Right ventricle myocardium superior (tissue), 1 donor: Measurements from ENCODE around the gene CTSK. TPM values are rescaled to one million over a fixed set of nuclear protein-coding genes. Genes with fewer than 3 reads are reported as not detected.
"Not testable (repeated sequence)": the region's sequence is repeated elsewhere in the genome, so short reads cannot be mapped to it uniquely, and the experiment has no call there.

Experiments used
- ATAC-seq: fragments of 200-7000 bp; cut with Tn5 transposase; one replicate; pipeline ENCODE4 v1.9.1; 2020; ENCODE audit warnings: mild to moderate bottlenecking; ENCODE audit not compliant: poor library complexity
- DNase-seq: peaks from one replicate; pipeline ENCODE4 v3.0.0-alpha.2; 2020
- intact Hi-C: fragments of 100-400 bp; cut with DNase I; formaldehyde crosslinking; loops from one replicate; pipeline ENCODE4 v1.11.2; 2022
- total RNA-seq: library from RNA; stranded (reverse); fragmentation: NEBNext Ultra II Directional; extraction: Animal tissue kit (Norgen Biotek cat#: 25700); gene quantifications from one replicate; pipeline ENCODE4 v1.2.1, GENCODE V29; 2021
- donor health status: DM: no; HTN: yes; CAD: no; lungs with severe emphysema.

Gene CTSK
- total RNA-seq, 1 donor from 2014 or later, result 4.9 TPM

DNA sequence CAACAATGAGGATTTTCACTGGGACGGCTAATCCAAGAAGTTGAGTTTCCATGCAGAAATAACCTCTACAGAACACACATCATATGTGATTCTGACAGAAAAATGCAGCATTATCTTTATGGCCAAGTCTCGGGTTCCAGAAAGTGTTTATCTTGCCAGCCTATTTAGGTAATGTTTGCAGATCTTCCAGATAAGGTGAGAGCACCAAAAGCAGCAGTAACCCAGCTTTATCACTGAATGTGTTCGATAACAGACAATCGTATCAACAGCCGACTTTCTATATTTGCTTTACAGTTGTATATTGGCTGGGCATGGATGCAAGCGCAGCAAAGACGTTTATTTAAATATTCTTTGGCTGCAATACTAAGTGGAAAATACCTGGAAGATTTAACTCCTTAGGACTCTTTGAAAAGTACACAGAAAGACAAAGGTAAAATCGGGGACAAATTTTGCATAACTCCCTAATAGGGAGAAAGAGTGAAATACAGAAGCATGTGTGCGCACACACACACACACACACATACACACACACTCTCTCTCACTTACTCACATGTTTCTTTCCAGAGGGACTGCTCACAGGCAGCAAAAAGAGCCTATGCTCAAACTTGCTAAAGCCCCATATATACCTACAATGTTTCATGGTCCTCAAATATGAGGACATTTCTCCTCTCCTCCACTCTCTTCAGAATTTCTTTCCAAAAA is 3.0 kb upstream of the CTSK start:
- intact Hi-C loops, result loop anchor here (10.0 kb wide), 1 partner anchor 256 kb away; no protein-coding TSS in a partner anchor
- ATAC-seq, result no peak
- DNase-seq, result no peak

DNA sequence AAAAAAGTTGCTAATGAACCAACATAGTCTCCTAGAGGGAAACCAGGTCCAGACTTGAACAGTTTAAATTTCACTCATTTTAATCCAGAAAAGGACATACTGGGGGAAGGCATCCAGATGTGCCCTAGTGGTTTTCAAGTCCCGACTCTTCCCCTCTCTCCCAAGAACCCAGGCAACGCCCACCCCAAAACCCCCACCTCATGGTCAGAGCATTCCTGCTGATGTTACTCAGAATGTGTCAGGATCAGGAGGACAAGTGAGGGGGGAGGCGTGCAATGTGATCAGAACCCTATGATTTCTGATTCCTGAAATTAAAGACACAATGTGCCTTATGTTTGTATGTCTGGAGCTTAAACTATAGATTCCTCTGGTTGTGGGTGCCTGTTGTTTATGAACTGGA is 1.6 kb upstream of the CTSK start:
- intact Hi-C loops, result loop anchor here (10.0 kb wide), 1 partner anchor 255 kb away; no protein-coding TSS in a partner anchor
- ATAC-seq (no peak), DNase-seq (no peak)

DNA sequence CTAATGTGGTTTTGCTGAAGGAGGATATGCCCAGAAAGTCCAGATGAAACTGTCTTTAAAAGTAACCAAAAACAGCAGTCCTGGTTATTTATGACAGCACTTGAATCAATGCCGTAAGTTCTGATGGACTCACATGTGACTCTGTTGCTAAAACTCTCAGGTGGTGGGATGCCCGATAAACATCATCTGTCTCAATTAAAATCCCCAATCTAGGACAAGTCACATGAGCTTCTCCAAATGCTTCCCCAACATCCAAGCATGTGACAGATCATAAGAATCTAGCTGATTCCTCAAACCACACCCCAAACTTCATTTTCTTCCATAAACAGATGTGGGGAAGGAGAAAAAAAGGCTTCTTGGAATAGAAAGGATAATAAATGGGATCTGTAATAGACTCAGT is 786 bp upstream of the CTSK start:
- ATAC-seq (no peak), DNase-seq (no peak)
- intact Hi-C loops, result no loop called here

DNA sequence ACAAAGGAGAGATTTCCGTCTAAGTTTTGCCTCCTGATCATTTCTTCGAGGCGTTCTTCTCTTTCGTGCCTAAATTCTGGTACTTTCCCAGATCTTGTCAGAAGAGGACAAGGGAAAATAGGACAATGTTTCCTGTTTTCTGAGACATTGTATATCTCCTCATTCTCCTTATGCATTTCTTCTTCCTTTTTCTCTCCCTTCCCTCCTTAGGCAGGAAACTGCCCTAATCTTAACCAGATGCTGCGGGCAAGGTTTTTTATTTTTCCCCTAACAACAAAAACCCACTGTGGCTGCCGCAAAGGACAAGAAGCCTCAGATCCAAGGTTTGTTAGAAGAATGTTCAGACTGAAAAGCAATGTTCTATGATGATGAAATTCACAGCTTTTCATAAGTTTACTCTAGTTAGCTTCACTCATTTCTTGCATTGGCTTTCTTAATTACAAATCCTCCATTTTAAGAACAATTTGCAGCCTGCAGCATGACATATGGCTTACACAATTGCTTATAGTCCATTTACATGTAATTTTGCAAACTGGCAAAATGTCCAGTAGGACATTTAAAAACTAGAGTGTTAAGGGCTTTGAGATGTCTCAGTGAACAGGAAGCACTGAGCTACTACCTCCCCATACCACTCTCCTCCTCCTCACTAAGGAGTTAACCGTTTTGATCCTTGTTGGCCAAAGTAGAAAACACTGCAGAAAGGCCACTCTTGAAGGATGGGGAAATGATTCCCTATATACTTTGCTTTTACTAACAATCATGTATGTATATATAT is 624 bp downstream of the CTSK start:
- ATAC-seq (peak; percentile 37), DNase-seq (no peak)
- intact Hi-C loops, result no loop called here

DNA sequence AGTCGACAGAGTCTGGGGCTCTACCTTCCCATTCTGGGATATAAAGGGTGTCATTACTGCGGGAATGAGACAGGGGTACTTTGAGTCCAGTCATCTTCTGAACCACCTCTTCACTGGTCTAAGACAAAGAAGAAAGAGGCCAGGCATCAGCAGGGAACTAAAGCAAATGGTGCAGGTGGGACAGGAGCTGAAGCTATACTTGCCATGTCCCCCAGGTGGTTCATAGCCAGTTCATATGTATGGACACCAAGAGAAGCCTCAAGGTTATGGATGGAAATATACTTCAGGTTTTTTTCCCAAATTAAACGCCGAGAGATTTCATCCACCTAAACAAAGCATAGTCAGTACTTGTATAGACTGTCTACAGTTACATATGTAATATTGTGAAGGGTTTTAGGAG is 2.2 kb downstream of the CTSK start:
- ATAC-seq (no peak), DNase-seq (no peak)
- intact Hi-C loops, result no loop called here

DNA sequence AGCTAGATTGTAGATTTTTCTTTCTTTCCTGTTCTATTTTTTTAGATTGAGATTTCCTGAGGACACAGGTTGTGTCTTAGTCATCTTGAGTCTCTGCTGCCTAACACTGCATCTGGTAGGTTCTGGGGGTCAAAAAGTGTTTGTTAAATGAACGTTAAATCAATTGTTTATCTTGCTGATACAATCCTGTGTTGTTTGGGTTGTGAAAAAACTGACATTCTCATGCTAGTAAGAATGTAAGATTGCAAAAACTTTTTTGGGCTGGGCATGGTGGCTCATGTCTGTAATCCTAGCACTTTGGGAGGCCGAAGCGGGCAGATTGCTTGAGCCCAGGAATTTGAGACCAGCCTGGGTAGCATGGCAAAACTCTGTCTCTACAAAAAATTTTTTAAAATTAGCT is 3.4 kb downstream of the CTSK start:
- DNase-seq, result no peak
- intact Hi-C loops, result no loop called here
- ATAC-seq, result no peak

DNA sequence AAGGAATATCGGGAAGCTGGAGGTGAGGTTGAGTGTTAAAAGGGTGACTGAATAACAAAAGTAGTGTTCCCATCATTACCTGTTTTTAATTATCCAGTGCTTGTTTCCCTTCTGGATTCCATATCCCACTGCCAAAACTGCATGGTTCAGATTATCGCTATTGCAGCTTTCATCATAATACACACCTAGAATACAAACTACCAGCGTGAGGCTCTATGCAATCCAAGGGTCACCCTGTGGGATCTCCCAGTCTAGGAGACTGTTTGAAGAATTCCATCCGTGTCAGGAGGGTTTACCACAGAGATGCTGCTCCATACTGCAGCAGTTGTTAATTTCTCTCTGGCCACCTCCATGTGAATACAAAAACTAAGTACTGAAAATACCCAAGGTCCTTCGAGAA is 9.0 kb downstream of the CTSK start:
- intact Hi-C loops, result no loop called here
- DNase-seq, result no peak
- ATAC-seq, result no peak

DNA sequence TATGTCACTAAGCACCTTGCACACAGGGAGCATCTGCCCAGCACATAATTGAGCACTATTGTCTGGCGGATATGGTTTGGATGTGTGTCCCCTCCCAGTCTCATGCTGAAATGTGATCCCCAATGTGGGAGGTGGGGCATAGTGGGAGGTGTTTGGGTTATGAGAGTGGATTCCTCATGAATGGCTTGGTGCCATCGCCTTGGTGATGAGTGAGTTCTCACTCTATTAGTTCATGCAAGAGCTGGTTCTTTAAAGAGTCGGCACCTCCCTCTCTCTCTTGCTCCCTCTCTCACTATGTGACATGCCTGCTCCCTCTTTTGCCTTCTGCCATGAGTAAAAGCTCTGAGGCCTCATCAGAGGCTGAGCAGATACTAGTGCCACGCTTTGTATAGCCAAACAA is 9.5 kb downstream of the CTSK start:
- intact Hi-C loops, result no loop called here
- DNase-seq (no peak), ATAC-seq (no peak)

DNA sequence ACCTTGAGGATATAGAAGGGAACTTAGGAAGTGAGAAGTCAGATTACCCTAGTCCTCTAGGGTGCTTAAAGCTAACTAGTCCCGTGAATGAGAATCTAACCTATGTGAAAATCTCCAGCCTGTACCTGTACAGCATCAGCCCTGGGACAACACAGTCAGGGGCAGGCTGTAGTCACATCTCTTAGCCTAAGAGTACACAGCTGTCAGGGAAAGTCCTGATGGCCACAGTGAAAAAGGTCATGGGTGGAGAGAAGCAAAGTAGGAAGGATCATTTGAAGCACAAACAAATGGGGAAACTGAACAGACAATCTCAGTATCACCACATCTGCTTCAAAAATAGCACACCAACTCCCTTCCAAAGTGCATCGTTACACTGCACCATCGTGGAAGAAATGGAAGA is 11.7 kb downstream of the CTSK start:
- no peak for ATAC-seq
- DNase-seq, result no peak
- intact Hi-C loops, result no loop called here

DNA sequence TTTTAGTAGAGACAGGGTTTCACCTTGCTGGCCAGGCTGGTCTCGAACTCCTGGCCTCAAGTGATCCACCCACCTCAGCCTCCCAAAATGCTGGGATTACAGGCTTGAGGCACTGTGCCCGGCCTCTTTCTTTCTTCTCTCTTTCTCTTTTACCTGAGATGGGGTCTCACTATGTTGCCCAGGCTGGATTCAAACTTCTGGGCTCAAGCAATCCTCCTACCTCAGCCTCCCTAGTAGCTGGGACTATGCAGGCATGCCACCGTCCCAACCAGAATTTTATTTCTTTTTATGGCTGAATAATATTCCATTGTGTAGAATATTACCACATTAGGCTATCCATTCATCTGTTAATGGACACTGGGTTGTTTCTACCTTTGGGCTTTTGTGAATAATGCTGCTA is 14.3 kb downstream of the CTSK start:
- DNase-seq, intact Hi-C loops, ATAC-seq: not testable (repeated sequence)

DNA sequence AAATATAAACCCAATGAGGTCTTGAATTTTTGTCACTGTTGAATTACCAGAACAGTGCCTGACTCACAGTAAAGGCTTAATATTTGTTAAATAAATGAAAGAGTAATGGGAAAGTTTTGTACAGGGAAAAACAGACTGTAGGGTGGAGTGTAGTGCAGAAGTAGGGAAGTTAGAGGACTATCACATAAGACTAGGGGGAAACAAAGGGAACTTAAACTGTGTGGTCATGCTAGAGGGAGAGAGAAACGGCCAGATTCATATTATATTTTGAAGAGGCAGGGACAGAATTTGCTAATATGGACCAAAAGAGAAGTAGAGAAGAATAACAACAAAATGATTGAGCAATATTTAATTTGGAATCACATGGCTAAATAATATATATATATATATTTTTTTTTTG is 14.8 kb downstream of the CTSK start:
- intact Hi-C loops, result no loop called here
- ATAC-seq (no peak), DNase-seq (no peak)

DNA sequence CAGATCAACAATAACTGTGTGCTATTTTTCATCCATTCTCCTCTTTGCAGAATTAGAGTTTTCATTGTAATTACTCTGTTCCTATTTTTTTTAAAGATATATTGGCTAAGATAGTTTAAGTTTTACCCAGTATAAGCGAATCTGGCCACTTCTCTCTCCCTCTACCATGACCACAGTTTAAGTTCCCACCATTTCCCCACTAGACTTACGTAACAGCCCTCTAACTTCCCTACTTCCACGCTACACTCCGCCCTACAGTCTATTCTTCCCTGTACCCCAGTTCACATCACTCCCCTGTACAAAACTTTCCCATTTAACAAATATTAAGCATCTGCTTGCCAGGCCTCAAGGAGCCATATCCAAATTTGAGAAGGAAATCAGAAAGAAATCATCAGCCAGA is 16.5 kb downstream of the CTSK start:
- intact Hi-C loops, result no loop called here
- ATAC-seq (peak; percentile 73), DNase-seq (no peak)

DNA sequence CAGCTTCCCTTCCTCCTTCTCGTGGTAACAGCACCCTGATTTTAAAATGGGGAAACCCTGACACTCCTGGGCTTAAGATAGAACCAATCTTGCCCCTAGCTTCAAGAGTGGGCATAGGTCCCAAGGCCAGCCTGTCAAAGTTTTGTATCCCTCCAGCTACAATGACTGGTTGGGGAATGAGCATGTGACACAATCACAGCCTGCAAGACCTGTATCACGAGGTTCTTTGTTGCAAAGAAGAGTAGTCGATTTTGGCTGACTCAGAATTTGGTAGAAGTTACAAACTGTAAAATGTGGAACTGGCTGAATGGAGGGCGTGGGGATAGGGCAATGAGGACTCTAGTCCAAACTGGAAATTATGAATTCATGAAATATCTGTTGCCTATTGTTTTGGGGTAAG is 18.7 kb downstream of the CTSK start:
- DNase-seq (no peak), ATAC-seq (peak; percentile 31)
- intact Hi-C loops, result no loop called here

DNA sequence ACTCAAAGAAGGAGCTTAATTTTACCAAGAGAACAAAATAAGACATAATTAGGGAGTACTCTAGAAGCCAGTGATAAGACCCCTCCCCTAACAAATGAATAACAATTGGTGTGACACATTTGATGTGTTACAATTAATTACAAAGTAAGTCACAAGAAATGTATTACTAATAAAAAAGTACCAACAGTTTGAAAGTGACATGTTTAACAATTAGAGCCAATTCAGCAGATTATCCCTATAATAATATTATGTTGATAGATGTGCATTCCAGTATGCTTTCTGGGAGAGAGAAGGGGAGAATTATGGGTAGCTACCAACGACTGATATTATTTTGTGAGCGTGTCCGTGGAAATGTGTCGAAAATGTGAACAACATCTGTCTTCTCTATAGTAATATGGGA is 19.1 kb downstream of the CTSK start:
- DNase-seq, result no peak
- intact Hi-C loops, result no loop called here
- ATAC-seq, result no peak

DNA sequence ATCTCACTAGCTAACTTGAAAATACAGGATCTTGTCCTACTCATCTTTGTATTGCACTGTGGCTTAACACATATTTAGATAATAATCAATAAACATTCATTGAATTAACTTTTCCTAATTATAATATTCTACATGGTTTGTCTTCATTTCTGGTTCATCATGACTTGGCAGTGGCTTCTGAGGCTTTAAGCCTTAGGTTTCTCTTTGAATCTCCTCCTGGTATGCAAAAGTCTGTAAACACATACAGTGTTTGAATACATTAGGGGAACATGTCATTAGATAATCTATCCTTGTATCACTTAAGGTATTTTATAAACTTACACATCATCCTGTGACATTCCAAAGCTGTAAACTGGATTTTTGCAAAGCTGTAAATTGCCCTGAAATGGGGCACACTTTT is 20.6 kb downstream of the CTSK start:
- intact Hi-C loops, result no loop called here
- ATAC-seq (no peak), DNase-seq (no peak)

DNA sequence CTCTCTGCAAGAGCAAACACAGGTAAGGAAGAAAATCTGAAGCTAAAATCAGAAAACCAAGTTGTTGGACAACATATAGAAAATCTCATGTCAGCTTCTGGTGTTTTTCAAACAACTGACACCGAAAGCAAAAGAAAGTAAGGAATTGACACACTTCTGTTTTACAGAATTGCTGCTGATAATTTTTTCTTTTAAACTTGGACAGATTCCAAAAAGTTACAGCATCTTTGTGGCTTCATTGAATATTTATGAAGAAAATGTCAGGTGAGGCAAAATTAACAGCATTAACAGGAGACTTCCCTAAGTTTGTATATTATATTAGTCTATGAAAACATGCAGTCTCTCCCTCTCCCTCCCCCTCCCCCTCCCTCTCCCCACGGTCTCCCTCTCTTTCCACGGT is 27.6 kb downstream of the CTSK start:
- intact Hi-C loops, result no loop called here
- ATAC-seq, result no peak
- DNase-seq, result no peak

DNA sequence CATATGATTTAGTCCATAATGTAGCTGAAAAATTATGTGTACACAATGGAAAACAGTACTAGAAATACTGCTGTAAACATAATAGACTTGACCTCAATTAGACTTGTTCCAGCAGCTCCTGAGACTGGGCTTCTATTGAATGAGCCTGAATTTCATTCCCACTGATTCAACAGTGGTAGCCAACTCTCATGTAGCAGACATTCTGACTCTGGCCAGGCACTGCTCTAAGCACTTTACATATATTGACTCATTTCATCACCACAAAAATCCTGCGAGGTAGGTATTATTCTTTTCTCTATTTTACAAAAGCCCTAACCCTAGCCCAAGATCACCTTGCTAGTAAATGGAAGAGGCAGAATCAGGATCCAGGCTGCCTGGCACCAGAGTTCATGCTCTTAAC is 29.7 kb downstream of the CTSK start:
- ATAC-seq, result no peak
- intact Hi-C loops, result no loop called here
- no peak for DNase-seq

DNA sequence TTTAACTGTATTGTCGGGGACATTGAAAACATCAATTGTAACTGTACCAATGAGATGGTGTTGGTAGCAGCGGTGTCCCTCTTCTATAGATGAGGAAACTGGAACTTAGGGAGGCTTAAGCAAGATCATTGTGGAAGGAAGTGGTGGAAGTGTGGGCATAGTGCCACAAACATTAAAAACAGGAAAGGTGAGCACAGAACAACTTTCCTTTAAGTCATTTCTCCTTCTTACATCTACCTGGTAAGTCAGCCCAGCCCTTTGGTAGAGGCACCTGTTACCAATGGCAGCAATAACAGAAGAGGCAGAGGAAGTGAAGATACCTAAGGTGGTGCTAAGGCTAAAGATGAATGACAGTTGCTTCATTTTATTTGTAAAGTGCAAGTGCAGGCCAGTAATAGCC is 30.5 kb downstream of the CTSK start:
- intact Hi-C loops, result no loop called here
- ATAC-seq, result no peak

DNA sequence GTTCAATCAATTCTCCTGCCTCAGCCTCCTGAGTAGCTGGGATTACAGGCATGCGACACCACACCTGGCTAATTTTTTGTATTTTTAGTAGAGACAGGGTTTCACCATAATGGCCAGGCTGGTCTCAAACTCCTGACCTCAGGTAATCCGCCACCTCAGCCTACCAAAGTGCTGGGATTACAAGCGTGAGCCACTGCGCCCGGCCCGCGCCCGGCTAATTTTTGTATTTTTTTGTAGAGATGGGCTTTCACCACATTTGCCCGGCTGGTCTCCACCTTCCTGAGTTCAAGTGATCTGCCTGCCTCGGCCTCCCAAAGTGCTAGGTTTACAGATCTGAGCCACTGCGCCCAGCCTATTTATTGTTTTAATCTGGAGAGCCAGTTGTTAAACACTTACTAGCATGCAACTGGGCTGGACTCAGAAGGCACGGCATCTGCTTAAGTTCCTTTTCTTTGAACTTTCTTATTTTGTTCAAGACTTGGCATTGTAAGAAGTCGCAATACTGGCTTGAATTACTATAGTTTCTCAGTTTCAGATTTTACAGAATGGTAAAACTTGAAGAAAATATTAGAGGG is 32.0 kb downstream of the CTSK start:
- intact Hi-C loops, ATAC-seq, DNase-seq: not testable (repeated sequence)

More for the DNA sequence above, 30.5 kb downstream of the CTSK start:
- DNase-seq, result no peak

DNA sequence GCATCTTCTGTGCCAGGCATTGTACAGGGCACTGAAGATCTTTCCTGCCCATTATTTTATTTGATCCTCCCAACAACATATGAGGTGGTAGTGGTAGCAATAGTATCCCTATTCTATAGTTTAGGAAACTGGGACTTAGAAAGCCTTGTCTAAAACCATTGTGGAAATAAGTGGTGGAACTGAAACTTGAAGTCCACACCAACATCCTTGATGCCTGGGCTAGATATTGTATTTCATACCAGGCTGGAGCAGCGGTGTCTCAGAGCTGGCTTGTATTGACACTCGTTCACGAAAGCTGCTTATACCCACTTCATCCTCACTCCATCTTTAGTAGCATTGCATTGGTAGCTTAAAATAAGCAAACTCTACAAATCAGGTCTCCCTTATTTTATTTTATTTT is 32.8 kb downstream of the CTSK start:
- DNase-seq, result no peak
- no peak for ATAC-seq
- intact Hi-C loops, result no loop called here
